WTC11 (cell line): ENCODE measurements around the gene MEAK7. TPM values are rescaled to one million over a fixed set of nuclear protein-coding genes. Genes with fewer than 3 reads are reported as not detected.

Source experiments
- ATAC-seq: fragments of 200-7000 bp; cut with Tn5 transposase; 2 replicates; pipeline ENCODE4 v1.10.0; 2021; ENCODE audit warnings: mild to moderate bottlenecking, moderate library complexity
- CTCF ChIA-PET: fragments of 300-600 bp; sonication (Branson Sonifier 250); formaldehyde crosslinking; loops from one replicate; lab custom pipeline; 2021; ENCODE audit warnings: antibody characterized with exemption; lab: Charles Lee
- POLR2A ChIA-PET: fragments of 350-600 bp; sonication (Branson Sonifier 250); formaldehyde crosslinking; loops from one replicate; lab custom pipeline; 2021; ENCODE audit warnings: antibody characterized with exemption; lab: Charles Lee
- DNase-seq: peaks from one replicate; pipeline ENCODE4 v3.0.0; 2021; ENCODE audit warnings: low spot score
- H3K27ac Mint-ChIP-seq: 2 replicates; pipeline ENCODE4 v1.8.0; 2021; ENCODE audit warnings: mixed read lengths
- H3K27me3 Mint-ChIP-seq: 2 replicates; pipeline ENCODE4 v1.8.0; 2021; ENCODE audit warnings: low read depth, mild to moderate bottlenecking, moderate library complexity, mixed read lengths
- H3K36me3 Mint-ChIP-seq: 2 replicates; pipeline ENCODE4 v1.8.0; 2021; ENCODE audit warnings: mixed read lengths
- H3K4me1 Mint-ChIP-seq: 2 replicates; pipeline ENCODE4 v1.8.0; 2022; ENCODE audit warnings: mixed read lengths
- H3K4me3 Mint-ChIP-seq: 2 replicates; pipeline ENCODE4 v1.8.0; 2021; ENCODE audit warnings: mild to moderate bottlenecking, moderate library complexity, mixed read lengths
- H3K9me3 Mint-ChIP-seq: 2 replicates; pipeline ENCODE4 v1.8.0; 2021; ENCODE audit warnings: mixed read lengths
- ATF2 ChIP-seq: sonication (generic); formaldehyde crosslinking; IDR thresholded peaks from 2 replicates; pipeline ENCODE4 v1.8.1; 2022; ENCODE audit warnings: low read depth, missing genetic modification reagents, borderline replicate concordance
- CREM ChIP-seq: sonication (generic); formaldehyde crosslinking; IDR thresholded peaks from 2 replicates; pipeline ENCODE4 v1.8.1; 2022; ENCODE audit warnings: mild to moderate bottlenecking, missing genetic modification reagents, moderate library complexity
- FOXP4 ChIP-seq: sonication (generic); formaldehyde crosslinking; IDR thresholded peaks from 2 replicates; pipeline ENCODE4 v1.8.0; 2022; ENCODE audit warnings: mild to moderate bottlenecking, missing genetic modification reagents
- IRF2 ChIP-seq: sonication (generic); formaldehyde crosslinking; IDR thresholded peaks from 2 replicates; pipeline ENCODE4 v1.8.0; 2022; ENCODE audit warnings: low read depth, missing genetic modification reagents, borderline replicate concordance
- JAZF1 ChIP-seq: fragments of 250-450 bp; sonication (Bioruptor Pico); IDR thresholded peaks from 2 replicates; pipeline ENCODE4 v1.9.0; 2021; ENCODE audit warnings: moderate library complexity, mild to moderate bottlenecking, inconsistent platforms
- JUN ChIP-seq: sonication (generic); formaldehyde crosslinking; IDR thresholded peaks from 2 replicates; pipeline ENCODE4 v1.8.0; 2023; ENCODE audit warnings: mild to moderate bottlenecking, missing genetic modification reagents
- NFE2L1 ChIP-seq: sonication (generic); formaldehyde crosslinking; IDR thresholded peaks from 2 replicates; pipeline ENCODE4 v1.8.1; 2023; ENCODE audit warnings: missing genetic modification reagents
- SMAD4 ChIP-seq: sonication (generic); formaldehyde crosslinking; IDR thresholded peaks from 2 replicates; pipeline ENCODE4 v1.8.0; 2022; ENCODE audit warnings: mild to moderate bottlenecking, missing genetic modification reagents
- SP1 ChIP-seq: sonication (generic); formaldehyde crosslinking; conservative IDR thresholded peaks from 2 replicates; pipeline ENCODE4 v1.8.1; 2022; ENCODE audit warnings: missing genetic modification reagents
- ZNF138 ChIP-seq: sonication (generic); formaldehyde crosslinking; conservative IDR thresholded peaks from 2 replicates; pipeline ENCODE4 v1.8.1; 2022; ENCODE audit warnings: mild to moderate bottlenecking, moderate library complexity, missing genetic modification reagents
- ZNF532 ChIP-seq: fragments of 250-450 bp; sonication (Bioruptor Pico); IDR thresholded peaks from 2 replicates; pipeline ENCODE4 v1.9.0; 2021; ENCODE audit warnings: mild to moderate bottlenecking, borderline replicate concordance
- total RNA-seq: library from RNA; stranded (reverse); gene quantifications from 3 replicates; pipeline ENCODE4 v1.2.3, GENCODE V29; 2021

MEAK7 gene
- total RNA-seq, 1 experiment from 2014 or later: 14.4 TPM

- no peaks in the 10 kb centered on the region for H3K9me3 Mint-ChIP-seq
- no peaks in the 10 kb centered on the region for H3K4me1 Mint-ChIP-seq
- ChIA-PET CTCF (interaction anchor here (1.0 to 1.9 kb wide), 8 partner anchors 115 to 526 kb away, joined by 3 to 9 read pairs (median 4); partner anchors contain the start of genes ATP2C2 and TAF1C), POLR2A (no interaction called here)
- no peak overlapping the region for H3K4me3 Mint-ChIP-seq
- H3K36me3 Mint-ChIP-seq: peaks cover 3% of the 10 kb centered on the region; the same call in 1 of the 2 replicates
- no peaks in the 10 kb centered on the region for H3K27me3 Mint-ChIP-seq
- no peak for TF ChIP-seq IRF2 (CRISPR knock-in tag)
- TF ChIP-seq SMAD4 (CRISPR knock-in tag): no peak
- no peak for TF ChIP-seq JUN (CRISPR knock-in tag)
- TF ChIP-seq CREM: no peak
- TF ChIP-seq SP1 (CRISPR knock-in tag): no peak
- TF ChIP-seq ZNF138 (CRISPR knock-in tag): no peak
- peak; percentile 5 for DNase-seq
- ATAC-seq: no peak
- H3K27ac Mint-ChIP-seq: peak overlapping the region; percentile 4; the same call in 1 of the 2 replicates
These were observed 21.2 kb downstream of the MEAK7 start for GRCh38 chr16:84482951-84483881.

GRCh38 chr16:84482001-84482891 lies 22.2 kb downstream of the MEAK7 start:
- H3K4me3 Mint-ChIP-seq: no peak overlapping the region
- no peak for ATAC-seq
- TF ChIP-seq JAZF1 (CRISPR knock-in tag): no peak
- no peak for TF ChIP-seq FOXP4 (CRISPR knock-in tag)
- no peak for TF ChIP-seq NFE2L1 (CRISPR knock-in tag)
- TF ChIP-seq ZNF532 (CRISPR knock-in tag): no peak
- no peak for TF ChIP-seq ATF2 (CRISPR knock-in tag)
- TF ChIP-seq, all 79 proteins: peak for 0
- ChIA-PET CTCF (interaction anchor here (0.6 to 1.9 kb wide), 7 partner anchors 169 to 397 kb away, joined by 3 to 7 read pairs (median 4); partner anchors contain the start of gene TAF1C), POLR2A (no interaction called here)
- Mint-ChIP-seq H3K27ac (no peak overlapping the region), H3K4me1 (no peaks in the 10 kb centered on the region), H3K27me3 (no peaks in the 10 kb centered on the region), H3K36me3 (peaks cover 3% of the 10 kb centered on the region; the same call in 1 of the 2 replicates), H3K9me3 (no peaks in the 10 kb centered on the region)
- peak; percentile 5 for DNase-seq
